ENCODE measurements around the gene FATE1.

Gene FATE1

DNA sequence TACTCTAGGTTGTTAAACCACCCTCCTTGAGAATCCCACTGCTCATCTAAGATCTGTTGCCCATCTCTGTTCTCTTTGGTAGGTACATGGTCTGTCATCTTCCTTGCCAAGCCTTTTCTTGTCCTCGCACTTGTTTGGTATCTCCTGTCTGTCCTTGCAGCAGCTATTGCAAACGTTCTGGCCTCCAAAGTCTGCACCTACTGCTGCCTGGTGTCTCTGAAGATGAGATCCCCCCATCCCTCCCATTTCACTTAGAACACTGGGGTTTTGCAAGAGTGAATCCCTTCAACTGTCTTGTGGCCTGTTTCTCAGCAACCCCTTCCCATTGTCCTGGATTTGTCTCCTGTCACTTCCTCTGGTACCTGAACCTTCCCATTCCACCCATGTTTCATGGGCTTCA is 19.4 kb downstream of the FATE1 start:
- Histone ChIP-seq H4K20me1 (ENCODE audit: insufficient read depth) (no peaks in the 10 kb centered on the region), H3K27me3 (ENCODE audit: insufficient read depth, low read depth) (no peaks in the 10 kb centered on the region), H3K4me2 (no peak overlapping the region), H3K9ac (no peak overlapping the region), H3K4me1 (ENCODE audit: low read depth, poor library complexity, severe bottlenecking) (no peaks in the 10 kb centered on the region), H3K4me3 (IDR thresholded peaks at IDR 0.05; ENCODE audit: insufficient read depth, low read depth, low read length) (no peak overlapping the region), H3K27ac (no peak overlapping the region), H2AFZ (ENCODE audit: low read depth) (no peak overlapping the region), H3K36me3 (ENCODE audit: insufficient read depth) (no peaks in the 10 kb centered on the region), H3K79me2 (ENCODE audit: insufficient read depth, low read depth) (no peaks in the 10 kb centered on the region)
- TF ChIP-seq, protein P1, sequence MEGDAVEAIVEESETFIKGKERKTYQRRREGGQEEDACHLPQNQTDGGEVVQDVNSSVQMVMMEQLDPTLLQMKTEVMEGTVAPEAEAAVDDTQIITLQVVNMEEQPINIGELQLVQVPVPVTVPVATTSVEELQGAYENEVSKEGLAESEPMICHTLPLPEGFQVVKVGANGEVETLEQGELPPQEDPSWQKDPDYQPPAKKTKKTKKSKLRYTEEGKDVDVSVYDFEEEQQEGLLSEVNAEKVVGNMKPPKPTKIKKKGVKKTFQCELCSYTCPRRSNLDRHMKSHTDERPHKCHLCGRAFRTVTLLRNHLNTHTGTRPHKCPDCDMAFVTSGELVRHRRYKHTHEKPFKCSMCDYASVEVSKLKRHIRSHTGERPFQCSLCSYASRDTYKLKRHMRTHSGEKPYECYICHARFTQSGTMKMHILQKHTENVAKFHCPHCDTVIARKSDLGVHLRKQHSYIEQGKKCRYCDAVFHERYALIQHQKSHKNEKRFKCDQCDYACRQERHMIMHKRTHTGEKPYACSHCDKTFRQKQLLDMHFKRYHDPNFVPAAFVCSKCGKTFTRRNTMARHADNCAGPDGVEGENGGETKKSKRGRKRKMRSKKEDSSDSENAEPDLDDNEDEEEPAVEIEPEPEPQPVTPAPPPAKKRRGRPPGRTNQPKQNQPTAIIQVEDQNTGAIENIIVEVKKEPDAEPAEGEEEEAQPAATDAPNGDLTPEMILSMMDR (conservative IDR thresholded peaks at IDR 0.05; ENCODE audit: low read depth, low read length): no peak

DNA sequence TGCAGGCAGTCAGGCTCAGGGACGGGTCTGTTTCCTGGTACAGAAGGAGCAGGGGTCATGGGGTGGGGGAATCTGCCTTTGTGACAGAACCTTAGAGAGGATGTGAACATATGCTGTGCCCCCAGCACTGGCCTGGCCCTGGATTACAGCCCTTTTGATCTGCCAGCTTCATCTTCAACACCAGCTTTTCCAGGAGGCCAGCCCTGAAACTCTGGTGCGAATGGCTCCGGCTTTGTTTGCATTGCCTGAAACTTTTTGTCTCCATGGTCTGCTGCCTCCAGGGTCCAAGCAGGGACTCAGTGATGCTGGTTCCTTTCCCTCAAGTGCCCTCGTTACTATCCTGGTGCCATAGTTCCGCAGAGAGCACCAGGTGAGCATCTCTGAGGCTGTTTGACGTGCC is 20.9 kb downstream of the FATE1 start:
- no peak overlapping the region for H3K4me3 ChIP-seq (IDR thresholded peaks at IDR 0.05; ENCODE audit: insufficient read depth, low read depth, low read length)
- H3K9ac ChIP-seq: no peak overlapping the region
- TF ChIP-seq, protein P1 (conservative IDR thresholded peaks at IDR 0.05; ENCODE audit: low read depth, low read length): no peak
- H2AFZ ChIP-seq (ENCODE audit: low read depth): no peak overlapping the region
- no peaks in the 10 kb centered on the region for H4K20me1 ChIP-seq (ENCODE audit: insufficient read depth)
- no peaks in the 10 kb centered on the region for H3K36me3 ChIP-seq (ENCODE audit: insufficient read depth)
- H3K79me2 ChIP-seq (ENCODE audit: insufficient read depth, low read depth): no peaks in the 10 kb centered on the region
- H3K27ac ChIP-seq: no peak overlapping the region
- H3K4me1 ChIP-seq (ENCODE audit: low read depth, poor library complexity, severe bottlenecking): no peaks in the 10 kb centered on the region
- no peaks in the 10 kb centered on the region for H3K27me3 ChIP-seq (ENCODE audit: insufficient read depth, low read depth)
- no peak overlapping the region for H3K4me2 ChIP-seq

DNA sequence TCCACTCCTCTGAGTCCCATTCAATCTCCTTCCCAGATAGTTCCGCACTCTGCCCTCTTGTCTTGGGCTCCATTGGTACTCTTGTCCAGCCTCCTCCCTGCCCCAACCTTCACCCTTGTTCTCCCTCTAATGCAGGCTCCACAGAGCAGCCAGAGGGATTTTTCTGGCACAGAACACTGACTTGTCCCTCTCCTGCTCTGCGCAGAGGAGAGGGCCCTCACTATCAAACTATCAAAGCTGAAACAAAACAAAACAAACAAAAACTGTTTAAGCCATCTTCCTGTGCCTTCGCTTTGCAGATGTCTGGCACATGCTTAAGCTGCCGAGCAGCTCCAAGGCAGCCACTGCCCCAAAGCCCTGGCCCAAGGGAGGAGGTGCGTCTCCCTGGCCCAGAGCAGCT is 21.7 kb downstream of the FATE1 start:
- Histone ChIP-seq H3K79me2 (ENCODE audit: insufficient read depth, low read depth) (no peaks in the 10 kb centered on the region), H3K27me3 (ENCODE audit: insufficient read depth, low read depth) (no peaks in the 10 kb centered on the region), H3K27ac (no peak overlapping the region), H3K36me3 (ENCODE audit: insufficient read depth) (no peaks in the 10 kb centered on the region), H3K9ac (no peak overlapping the region), H2AFZ (ENCODE audit: low read depth) (no peak overlapping the region), H3K4me2 (no peak overlapping the region), H3K4me3 (IDR thresholded peaks at IDR 0.05; ENCODE audit: insufficient read depth, low read depth, low read length) (no peak overlapping the region), H4K20me1 (ENCODE audit: insufficient read depth) (no peaks in the 10 kb centered on the region), H3K4me1 (ENCODE audit: low read depth, poor library complexity, severe bottlenecking) (no peaks in the 10 kb centered on the region)
- TF ChIP-seq, protein P1 (conservative IDR thresholded peaks at IDR 0.05; ENCODE audit: low read depth, low read length): no peak

DNA sequence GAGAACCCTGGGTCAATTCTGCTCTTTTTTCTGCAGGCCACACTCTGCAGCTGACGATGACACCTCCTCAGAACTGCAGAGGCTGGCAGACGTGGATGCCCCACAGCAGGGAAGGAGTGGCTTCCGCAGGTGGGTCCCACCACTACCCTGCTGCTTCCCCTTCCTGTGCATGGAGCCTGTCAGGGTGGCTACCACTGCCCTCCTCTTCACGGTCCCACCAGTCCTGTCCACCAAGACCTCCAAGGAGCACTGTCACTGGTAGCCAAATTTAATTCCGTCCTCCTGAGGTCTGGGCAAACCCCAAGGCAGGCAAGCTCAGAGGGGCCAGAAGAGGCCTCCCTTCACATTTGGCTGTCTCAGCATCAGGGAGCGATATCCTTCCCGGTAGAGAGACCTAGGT is 22.9 kb downstream of the FATE1 start:
- H3K36me3 ChIP-seq (ENCODE audit: insufficient read depth): no peaks in the 10 kb centered on the region
- TF ChIP-seq, protein P1 (conservative IDR thresholded peaks at IDR 0.05; ENCODE audit: low read depth, low read length): no peak
- no peaks in the 10 kb centered on the region for H3K27me3 ChIP-seq (ENCODE audit: insufficient read depth, low read depth)
- no peaks in the 10 kb centered on the region for H4K20me1 ChIP-seq (ENCODE audit: insufficient read depth)
- H3K27ac ChIP-seq: no peak overlapping the region
- no peaks in the 10 kb centered on the region for H3K79me2 ChIP-seq (ENCODE audit: insufficient read depth, low read depth)
- no peak overlapping the region for H3K4me2 ChIP-seq
- H2AFZ ChIP-seq (ENCODE audit: low read depth): no peak overlapping the region
- H3K4me1 ChIP-seq (ENCODE audit: low read depth, poor library complexity, severe bottlenecking): no peaks in the 10 kb centered on the region
- no peak overlapping the region for H3K4me3 ChIP-seq (IDR thresholded peaks at IDR 0.05; ENCODE audit: insufficient read depth, low read depth, low read length)
- H3K9ac ChIP-seq: no peak overlapping the region

DNA sequence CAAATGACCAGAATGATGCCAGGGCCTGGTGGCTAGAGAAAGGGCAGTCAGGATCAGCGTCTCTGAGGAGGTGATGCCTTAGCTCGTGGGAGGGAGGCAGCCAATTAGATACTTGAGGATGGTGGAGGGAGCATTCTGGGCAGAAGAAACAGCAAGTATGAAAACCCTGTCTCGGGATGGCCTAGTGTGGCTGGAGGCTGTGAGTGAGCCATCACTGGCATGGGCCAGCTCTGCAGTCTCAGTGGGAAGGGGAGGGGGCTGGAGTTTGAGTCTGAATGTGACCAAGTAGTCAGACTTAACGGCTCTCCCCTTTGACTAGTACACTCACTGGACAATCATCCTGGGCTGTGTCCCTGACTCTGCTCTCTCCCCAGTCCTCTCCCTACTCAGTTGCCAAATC is 25.8 kb downstream of the FATE1 start:
- no peak overlapping the region for H3K4me3 ChIP-seq (IDR thresholded peaks at IDR 0.05; ENCODE audit: insufficient read depth, low read depth, low read length)
- no peaks in the 10 kb centered on the region for H3K36me3 ChIP-seq (ENCODE audit: insufficient read depth)
- no peak overlapping the region for H3K27ac ChIP-seq
- no peak overlapping the region for H3K9ac ChIP-seq
- no peaks in the 10 kb centered on the region for H3K4me1 ChIP-seq (ENCODE audit: low read depth, poor library complexity, severe bottlenecking)
- no peaks in the 10 kb centered on the region for H4K20me1 ChIP-seq (ENCODE audit: insufficient read depth)
- H3K4me2 ChIP-seq: no peak overlapping the region
- H3K27me3 ChIP-seq (ENCODE audit: insufficient read depth, low read depth): no peaks in the 10 kb centered on the region
- TF ChIP-seq, protein P1 (conservative IDR thresholded peaks at IDR 0.05; ENCODE audit: low read depth, low read length): no peak
- no peak overlapping the region for H2AFZ ChIP-seq (ENCODE audit: low read depth)
- H3K79me2 ChIP-seq (ENCODE audit: insufficient read depth, low read depth): no peaks in the 10 kb centered on the region

All from KMS-11 (cell line).